Measurements from ENCODE around the gene IRAG1. TPM values are rescaled to one million over a fixed set of nuclear protein-coding genes. Genes with fewer than 3 reads are reported as not detected.

Gene IRAG1
- total and polyA plus RNA-seq, 2 donors (not counting 1 experiment from before 2014, with no cell fraction given), result 0.27 to 0.32 TPM

DNA sequence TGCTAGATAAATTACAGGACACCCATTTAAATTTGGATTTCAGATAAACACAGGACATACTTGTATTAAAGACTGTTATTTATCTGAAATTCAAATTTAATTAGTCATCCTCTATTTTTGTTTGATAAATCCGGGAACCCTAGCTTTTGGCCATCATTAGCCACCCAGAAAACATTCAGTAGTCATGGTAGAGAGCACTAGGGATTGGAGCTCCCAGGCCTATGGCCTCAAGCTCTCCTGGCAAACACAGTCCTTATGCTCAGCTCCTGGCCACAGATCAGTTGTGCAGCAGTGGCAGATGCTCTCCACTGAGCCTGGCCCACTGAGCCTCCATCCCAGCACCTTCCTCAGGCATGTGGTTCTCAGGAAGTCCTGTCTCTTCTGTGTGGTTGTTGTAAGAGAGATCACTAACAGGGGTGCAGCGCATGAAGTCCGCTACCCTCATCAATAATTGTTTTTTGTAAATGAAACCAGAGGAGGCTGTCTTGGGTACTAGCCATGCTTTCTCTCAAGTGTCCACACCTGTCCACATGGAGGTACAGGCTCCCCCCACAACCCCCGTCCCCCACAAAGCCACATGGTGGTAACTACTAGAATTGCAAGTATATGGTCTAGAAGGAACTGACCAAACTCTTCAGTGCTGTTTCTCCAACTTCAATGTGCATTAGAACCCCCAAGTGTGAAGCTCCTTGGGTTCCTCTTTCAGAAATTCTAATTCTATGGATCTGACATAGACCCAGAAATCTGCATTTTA, 1.1 kb upstream of the IRAG1 start:
- Mint-ChIP-seq H3K4me1 (peaks cover 12% of the 10 kb centered on the region), H3K4me3 (no peak overlapping the region), H3K27me3 (peaks cover 8% of the 10 kb centered on the region), H3K27ac (no peak overlapping the region), H3K9me3 (ENCODE audit: insufficient read depth) (no peaks in the 10 kb centered on the region)
- Histone ChIP-seq H3K4me3 (ENCODE audit: control extremely low read depth in 1 of 5, extremely low read depth in 1 of 5, insufficient read depth in 1 of 5, low read depth in 2 of 5, low read length in 4 of 5) (no peak overlapping the region), H4K20me1 (ENCODE audit: control insufficient read depth, insufficient read depth, low read length, poor library complexity, severe bottlenecking) (no peaks in the 10 kb centered on the region), H3K4me1 (ENCODE audit: control insufficient read depth in 2 of 2, insufficient read depth in 2 of 2, low read length in 2 of 2) (no peaks in the 10 kb centered on the region), H2AFZ (ENCODE audit: insufficient read depth, low read depth, low read length, poor library complexity, severe bottlenecking) (no peak overlapping the region), H3K27me3 (replicated peaks in 1 of 4; ENCODE audit: control extremely low read depth in 1 of 4, control insufficient read depth in 3 of 4, insufficient read depth in 4 of 4, low read length in 3 of 4) (no peaks in the 10 kb centered on the region), H3K36me3 (replicated peaks in 1 of 2; ENCODE audit: control extremely low read depth in 1 of 2, control insufficient read depth in 1 of 2, extremely low read depth in 1 of 2, insufficient read depth in 2 of 2, low read length in 1 of 2) (no peaks in the 10 kb centered on the region), H3K4me2 (replicated peaks; ENCODE audit: low read depth, low read length, poor library complexity, severe bottlenecking) (no peak overlapping the region), H3K79me2 (ENCODE audit: control insufficient read depth, insufficient read depth, low read length) (no peaks in the 10 kb centered on the region), H3K9me3 (ENCODE audit: control extremely low read depth in 1 of 3, control insufficient read depth in 2 of 3, insufficient read depth in 1 of 3, low read length in 2 of 3) (peaks cover 0 to 8% (median 3%) of the 10 kb centered on the region in 3 donors), H3K27ac (ENCODE audit: low read length in 2 of 2) (no peak overlapping the region), H3K9ac (ENCODE audit: low read length) (no peak overlapping the region)
- ChIA-PET POLR2A (no interaction called here), CTCF (interaction anchor here (0.6 kb wide), 1 partner anchor 290 kb away, joined by 3 read pairs; no protein-coding TSS in a partner anchor)
- no peak for ATAC-seq (ENCODE audit: low read depth)
- WGBS (ENCODE audit: insufficient coverage), result no CpG with 5 or more reads among the region's 4 CpGs
- intact Hi-C loops (cut with micrococcal nuclease), result no loop called here
- TF ChIP-seq EZH2 (IDR thresholded peaks at IDR 0.05; ENCODE audit: borderline replicate concordance, insufficient read depth, low read depth, low read length, poor library complexity, severe bottlenecking) (no peak), CTCF (IDR thresholded peaks at IDR 0.05) (no peak)
- DNase-seq, result no peak

DNA sequence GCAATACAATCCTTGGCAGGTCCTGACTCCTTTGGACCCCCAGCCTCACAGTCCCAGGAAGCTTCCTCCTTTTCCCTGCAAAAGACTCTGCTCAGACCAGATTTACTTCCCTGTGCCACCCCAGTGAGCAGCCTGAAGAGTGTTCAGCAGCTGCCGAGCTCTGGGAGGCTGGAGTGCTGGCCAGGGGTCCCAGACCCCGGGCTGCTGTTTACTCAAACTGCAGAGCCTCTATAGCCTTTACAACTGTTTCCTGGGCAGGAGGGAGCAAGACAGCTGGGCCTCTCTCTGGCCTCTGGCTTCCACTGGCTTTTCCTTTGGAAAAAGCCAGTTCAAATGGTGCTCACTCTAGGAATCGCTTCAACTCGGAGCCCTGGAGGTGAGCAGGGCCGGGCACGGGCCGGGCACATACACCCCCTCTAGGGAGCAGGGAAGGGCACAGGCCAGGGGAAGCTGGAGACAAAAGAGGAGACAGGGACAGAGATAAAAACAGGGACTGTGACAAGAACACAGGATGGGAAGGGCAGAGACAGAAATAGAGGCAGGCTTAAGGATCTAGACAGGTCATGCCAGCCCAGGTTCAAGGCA, 932 bp downstream of the IRAG1 start:
- WGBS (ENCODE audit: insufficient coverage), result 78% methylated on average over 7 of the region's 7 CpGs
- no peak overlapping the region for H2AFZ ChIP-seq (ENCODE audit: insufficient read depth, low read depth, low read length, poor library complexity, severe bottlenecking)
- ChIA-PET CTCF (interaction anchor here (0.6 kb wide), 1 partner anchor 9 kb away, joined by 3 read pairs; no protein-coding TSS in a partner anchor), POLR2A (no interaction called here)
- H3K36me3 ChIP-seq (replicated peaks in 1 of 2; ENCODE audit: control extremely low read depth in 1 of 2, control insufficient read depth in 1 of 2, extremely low read depth in 1 of 2, insufficient read depth in 2 of 2, low read length in 1 of 2), result no peaks in the 10 kb centered on the region
- H3K27ac ChIP-seq (ENCODE audit: low read length in 2 of 2), result no peak overlapping the region
- no peaks in the 10 kb centered on the region for H3K4me1 ChIP-seq (ENCODE audit: control insufficient read depth in 2 of 2, insufficient read depth in 2 of 2, low read length in 2 of 2)
- ATAC-seq (ENCODE audit: low read depth), result no peak
- Mint-ChIP-seq H3K4me1 (peaks cover 12% of the 10 kb centered on the region), H3K27me3 (peaks cover 8% of the 10 kb centered on the region), H3K9me3 (ENCODE audit: insufficient read depth) (no peaks in the 10 kb centered on the region), H3K4me3 (no peak overlapping the region), H3K27ac (no peak overlapping the region)
- H3K9ac ChIP-seq (ENCODE audit: low read length), result no peak overlapping the region
- H3K27me3 ChIP-seq (replicated peaks in 1 of 4; ENCODE audit: control extremely low read depth in 1 of 4, control insufficient read depth in 3 of 4, insufficient read depth in 4 of 4, low read length in 3 of 4), result no peaks in the 10 kb centered on the region
- H3K4me2 ChIP-seq (replicated peaks; ENCODE audit: low read depth, low read length, poor library complexity, severe bottlenecking), result no peak overlapping the region
- no peaks in the 10 kb centered on the region for H3K79me2 ChIP-seq (ENCODE audit: control insufficient read depth, insufficient read depth, low read length)
- no peak for DNase-seq
- H3K4me3 ChIP-seq (ENCODE audit: control extremely low read depth in 1 of 5, extremely low read depth in 1 of 5, insufficient read depth in 1 of 5, low read depth in 2 of 5, low read length in 4 of 5), result no peak overlapping the region
- peaks cover 0 to 2% (median 0%) of the 10 kb centered on the region in 3 donors for H3K9me3 ChIP-seq (ENCODE audit: control extremely low read depth in 1 of 3, control insufficient read depth in 2 of 3, insufficient read depth in 1 of 3, low read length in 2 of 3)
- H4K20me1 ChIP-seq (ENCODE audit: control insufficient read depth, insufficient read depth, low read length, poor library complexity, severe bottlenecking), result no peaks in the 10 kb centered on the region
- no peak for TF ChIP-seq CTCF (IDR thresholded peaks at IDR 0.05)
- no peak for TF ChIP-seq EZH2 (IDR thresholded peaks at IDR 0.05; ENCODE audit: borderline replicate concordance, insufficient read depth, low read depth, low read length, poor library complexity, severe bottlenecking)
- intact Hi-C loops (cut with micrococcal nuclease), result no loop called here

Measured in B cell (primary cell).